NCI-H2196 treated with DMSO at 0.1 percent for 48 hours (cell line): Measurements from ENCODE around the gene ITGB3.

Experiments used
- DNase-seq: peaks from one replicate; lab custom pipeline; 2025; ENCODE audit not compliant: unreplicated experiment; lab: John Stamatoyannopoulos, UW

The ITGB3 gene

GRCh38 chr17:47295874-47296255 lies 42.2 kb downstream of the ITGB3 start:
- DNase-seq: no peak

- no peak for DNase-seq
These were observed 44.2 kb downstream of the ITGB3 start for GRCh38 chr17:47297661-47298400.

DNA sequence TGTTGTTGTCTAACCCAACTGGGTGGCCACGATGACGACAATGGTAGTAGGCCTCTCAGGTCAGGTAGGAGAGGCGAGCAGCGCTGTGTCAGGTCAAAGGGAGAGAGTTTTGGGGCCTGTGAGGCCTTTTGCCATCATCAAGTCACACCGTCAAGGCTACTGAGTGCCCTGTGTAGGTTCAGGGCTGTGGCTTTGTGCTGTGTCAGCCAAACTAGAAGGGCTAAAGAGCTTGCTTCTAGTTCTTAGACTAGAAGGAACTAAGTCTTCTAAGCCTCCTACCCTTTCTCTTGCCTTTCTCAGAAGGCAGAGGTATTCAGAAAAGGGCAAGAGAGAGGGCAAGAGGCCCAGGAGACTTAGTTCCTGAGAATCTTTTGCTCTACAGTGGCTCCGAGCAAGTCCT lies 45.1 kb downstream of the ITGB3 start:
- no peak for DNase-seq

DNA sequence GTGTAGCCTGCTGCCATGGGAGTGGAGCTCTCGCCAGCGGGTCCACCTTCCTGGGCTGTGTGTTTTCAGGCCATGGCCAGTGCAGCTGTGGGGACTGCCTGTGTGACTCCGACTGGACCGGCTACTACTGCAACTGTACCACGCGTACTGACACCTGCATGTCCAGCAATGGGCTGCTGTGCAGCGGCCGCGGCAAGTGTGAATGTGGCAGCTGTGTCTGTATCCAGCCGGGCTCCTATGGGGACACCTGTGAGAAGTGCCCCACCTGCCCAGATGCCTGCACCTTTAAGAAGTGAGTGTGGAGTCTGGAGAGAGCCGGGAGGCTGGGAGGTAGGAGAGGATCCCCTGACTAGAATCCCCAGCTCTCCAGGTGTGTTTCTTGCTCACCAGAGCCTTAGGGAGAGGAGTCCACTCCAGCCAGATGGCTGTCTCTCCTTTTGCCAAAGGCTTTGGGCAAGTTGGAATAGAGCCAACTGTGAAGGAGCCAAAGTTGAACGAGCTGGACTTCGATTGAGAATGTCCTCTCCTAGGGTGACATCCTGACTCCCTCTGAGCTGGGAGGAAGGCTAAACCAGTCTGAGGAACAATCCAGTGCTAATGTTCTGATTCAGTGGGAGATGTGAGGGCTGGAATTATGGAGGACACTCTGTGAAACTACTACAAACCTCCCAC lies 45.7 kb downstream of the ITGB3 start:
- DNase-seq: no peak

DNA sequence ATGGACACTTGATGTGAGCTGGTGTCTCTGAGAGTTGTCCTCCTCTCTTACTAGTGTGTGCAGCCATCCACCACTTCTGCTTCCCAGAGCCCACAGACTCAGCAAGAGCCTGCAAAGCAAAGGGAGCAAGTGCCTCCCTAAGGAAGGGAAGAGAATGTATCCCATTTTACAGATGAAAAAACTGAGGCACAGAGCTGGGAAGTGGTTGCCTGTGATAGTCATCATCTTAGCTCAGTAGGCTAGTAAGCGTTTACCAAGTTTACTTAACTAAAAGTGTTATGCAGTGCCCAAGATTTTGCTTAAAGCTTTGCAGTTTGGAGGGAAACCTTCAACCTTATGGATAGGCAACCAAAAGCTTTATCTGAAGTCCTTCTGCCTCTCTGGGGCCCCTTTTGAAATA lies 47.1 kb downstream of the ITGB3 start:
- no peak for DNase-seq

GRCh38 chr17:47301161-47301560 lies 47.5 kb downstream of the ITGB3 start:
- DNase-seq: no peak

DNA sequence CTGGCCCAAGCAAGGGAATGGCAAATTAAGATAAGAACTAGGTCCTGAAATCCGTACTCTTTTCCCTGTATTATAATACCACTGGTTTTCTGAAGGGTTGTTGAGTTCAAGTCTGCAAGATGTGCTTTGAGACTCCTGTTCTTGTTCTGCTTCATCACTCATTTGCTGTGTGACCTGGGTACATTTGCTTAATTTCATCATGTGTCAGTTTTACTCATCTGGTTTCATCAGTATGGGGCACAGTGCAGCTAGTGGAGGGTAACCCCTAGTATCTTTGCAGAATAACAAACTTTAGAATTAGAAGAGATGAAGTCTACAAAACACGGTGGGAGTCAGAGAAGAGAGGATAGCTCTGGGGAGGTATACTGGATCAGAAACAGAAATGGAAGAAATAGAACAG lies 48.2 kb downstream of the ITGB3 start:
- DNase-seq: no peak

DNA sequence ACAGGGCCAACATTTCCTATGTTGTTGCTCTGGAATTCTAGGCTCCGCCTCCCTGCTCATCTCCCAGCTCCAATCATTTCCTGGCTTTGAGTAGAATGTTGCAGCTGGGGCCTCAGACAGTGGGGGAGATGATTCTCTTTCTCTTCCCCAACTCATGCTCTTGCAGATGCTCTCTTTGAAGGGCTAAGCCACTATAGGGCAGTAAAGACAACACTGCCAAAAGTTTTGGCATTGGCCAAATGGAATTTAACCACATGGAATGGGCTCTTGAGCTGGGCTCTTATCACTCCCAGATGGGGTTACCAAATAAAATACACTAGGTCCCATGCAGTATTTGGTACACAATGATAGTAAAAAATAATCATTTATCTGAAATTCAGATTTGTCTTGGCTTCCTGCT lies 50.6 kb downstream of the ITGB3 start:
- DNase-seq: no peak

GRCh38 chr17:47305302-47305923 lies 51.8 kb downstream of the ITGB3 start:
- DNase-seq: no peak

DNA sequence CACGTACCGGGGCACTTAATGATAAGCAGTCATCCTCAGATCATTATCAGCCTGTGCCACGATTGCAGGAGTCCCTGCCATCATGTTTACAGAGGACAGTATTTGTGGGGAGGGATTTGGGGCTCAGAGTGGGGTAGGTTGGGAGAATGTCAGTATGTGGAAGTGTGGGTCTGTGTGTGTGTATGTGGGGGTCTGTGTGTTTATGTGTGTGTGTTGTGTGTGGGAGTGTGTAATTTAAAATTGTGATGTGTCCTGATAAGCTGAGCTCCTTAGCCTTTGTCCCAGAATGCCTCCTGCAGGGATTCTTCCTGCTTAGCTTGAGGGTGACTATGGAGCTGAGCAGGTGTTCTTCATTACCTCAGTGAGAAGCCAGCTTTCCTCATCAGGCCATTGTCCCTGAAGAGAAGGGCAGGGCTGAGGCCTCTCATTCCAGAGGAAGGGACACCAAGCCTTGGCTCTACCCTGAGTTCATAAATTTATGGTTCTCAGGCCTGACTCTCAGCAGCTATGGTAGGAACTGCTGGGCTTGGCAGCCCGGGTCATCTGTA lies 56.6 kb downstream of the ITGB3 start:
- DNase-seq: no peak

DNA sequence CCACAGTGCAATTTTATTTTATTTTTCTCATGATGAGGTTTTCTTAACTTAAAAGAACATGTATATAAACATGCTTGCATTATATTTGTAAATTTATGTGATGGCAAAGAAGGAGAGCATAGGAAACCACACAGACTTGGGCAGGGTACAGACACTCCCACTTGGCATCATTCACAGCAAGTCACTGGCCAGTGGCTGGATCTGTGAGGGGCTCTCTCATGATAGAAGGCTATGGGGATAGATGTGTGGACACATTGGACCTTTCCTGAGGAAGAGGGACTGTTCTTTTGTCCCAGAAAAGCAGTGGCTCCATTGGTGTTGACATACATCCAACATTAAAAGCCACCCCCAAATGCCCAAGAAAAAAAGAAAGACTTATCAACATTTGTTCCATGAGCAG lies 57.8 kb downstream of the ITGB3 start:
- DNase-seq: no peak

DNA sequence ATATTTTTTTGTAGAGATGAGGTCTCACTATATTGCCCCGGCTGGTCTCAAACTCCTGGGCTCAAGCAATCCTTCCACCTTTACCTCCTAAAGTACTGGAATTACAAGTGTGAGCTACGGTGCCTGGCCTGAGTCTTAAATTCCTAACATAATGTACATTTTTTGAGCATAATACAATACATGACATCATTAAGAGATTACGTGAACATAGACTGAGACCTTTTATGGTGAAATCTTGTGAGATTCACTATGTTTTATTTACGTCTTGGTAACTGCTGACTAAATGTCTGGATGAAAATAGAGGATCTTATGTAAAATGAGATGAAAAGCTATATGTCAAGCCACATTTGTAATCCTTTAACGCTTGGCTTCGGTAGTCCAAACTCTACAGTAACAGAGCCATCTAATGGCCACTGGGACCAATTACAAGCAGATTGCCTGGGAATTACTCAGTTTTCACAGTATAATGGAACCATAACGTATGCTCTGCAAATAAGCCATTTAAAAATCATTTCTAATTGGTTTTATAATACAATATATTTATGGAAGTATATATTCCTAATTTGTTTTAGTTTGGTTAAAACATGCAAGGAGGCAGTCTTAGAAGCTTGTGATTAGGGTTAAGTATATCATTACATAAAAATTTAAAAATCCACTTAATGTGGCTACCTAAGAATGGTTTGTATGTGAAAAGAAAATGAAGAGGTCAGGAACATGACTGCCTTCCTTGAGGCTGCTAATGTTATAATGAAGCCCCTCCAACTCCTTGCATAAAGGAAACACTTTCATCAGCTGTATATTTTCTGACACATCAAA lies 62.0 kb downstream of the ITGB3 start:
- peak; percentile 51 for DNase-seq

DNA sequence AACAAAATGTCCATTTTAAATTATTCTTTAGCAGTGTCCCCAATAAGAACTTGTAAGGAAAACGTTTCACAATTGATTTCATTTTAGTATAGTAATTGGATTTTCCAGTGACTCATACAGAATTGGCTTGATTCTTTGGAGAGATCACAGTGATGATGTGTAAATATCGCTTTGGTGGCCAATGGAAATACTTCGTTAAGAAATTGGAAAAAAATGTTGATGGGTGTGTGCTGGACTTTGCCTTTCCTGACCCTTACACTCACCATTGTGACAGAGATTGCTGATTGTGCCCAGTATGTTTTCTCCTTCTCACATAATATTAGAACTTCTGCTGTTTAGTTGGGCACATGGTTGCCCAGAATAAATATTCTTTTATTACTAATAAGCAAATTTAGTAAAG lies 62.7 kb downstream of the ITGB3 start:
- no peak for DNase-seq

DNA sequence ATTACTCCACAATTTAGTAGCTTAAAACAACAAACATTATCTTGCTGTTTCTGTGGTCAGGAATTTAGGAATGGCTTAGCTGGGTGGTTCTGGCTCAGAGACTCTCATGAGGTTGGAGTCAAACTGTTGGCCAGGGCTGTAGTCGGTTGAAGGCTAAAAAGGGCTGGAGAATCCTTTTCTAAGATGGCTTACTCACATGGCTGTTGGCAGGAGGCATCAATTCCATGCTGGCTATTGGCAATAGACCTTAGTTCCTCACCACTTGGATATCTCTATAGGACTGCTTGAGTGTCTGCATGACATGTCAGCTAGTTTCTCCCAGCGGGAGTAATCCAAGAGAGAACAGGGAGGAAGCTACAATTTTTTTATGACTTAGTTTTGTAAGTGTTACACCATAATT lies 63.5 kb downstream of the ITGB3 start:
- no peak for DNase-seq

DNA sequence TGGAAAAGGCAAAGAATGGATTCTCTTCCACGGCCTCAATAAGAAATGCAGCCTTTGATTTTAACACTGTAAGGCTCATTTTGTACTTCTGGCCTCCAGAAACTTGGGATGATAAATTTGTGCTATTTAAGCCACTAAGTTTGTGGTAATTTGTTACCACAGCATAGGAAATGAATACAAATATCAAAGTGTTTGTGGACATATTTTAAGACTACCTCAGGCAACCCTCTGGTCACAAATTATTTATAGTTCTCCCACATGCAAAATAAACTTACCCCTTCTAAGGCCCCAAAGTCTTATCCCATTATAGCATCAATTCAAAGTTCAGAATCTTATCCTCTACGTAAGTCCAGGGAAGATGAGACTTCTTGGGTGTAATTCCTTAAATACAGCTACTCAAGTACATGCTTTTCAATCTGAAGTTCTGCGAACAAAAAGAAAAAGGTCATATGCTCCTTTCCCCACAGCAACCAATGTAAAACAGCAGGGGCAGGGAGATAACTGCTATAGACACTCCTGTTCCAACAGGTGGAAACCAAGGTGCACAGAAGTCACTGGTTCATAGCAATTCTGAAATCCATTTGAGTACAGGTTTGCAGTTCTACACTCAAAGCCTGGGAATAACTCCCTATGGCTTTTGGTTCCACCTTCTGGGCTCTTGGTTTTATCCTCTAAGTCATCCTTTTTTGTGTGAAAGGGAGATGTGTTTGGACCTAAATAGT lies 64.7 kb downstream of the ITGB3 start:
- no peak for DNase-seq

DNA sequence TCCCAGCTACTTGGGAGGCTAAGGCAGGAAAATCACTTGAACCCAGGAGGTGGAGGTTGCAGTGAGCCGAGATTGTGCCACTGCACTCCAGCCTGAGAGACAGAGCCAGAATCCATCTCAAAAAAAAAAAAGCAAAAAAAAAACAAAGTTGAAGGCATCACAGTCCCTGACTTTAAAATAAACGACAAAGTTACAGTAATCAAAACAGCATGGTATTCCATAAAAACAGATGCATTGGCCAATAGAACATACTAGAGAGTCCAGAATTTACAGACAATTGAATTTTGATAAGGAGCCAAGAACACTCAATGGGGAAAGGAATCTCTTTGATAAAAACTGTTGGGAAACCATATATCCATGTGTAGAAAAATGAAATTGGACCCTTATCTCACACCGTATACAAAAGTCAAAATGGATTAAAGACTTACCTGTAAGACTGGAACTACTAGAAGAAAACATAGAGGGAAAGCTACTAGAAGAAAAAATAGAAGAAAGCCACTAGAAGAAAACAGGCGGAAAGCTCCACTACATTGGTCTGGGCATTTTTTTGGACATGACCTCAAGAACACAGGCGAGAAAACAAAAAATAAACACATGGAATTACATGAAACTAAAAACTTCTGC lies 67.4 kb downstream of the ITGB3 start:
- DNase-seq: no peak

GRCh38 chr17:47323382-47324223 lies 70.0 kb downstream of the ITGB3 start, which contains the start of gene EFCAB13:
TSS of gene EFCAB13 (plus strand) at chr17:47323955. CDS start at chr17:47328354, 4,399 bp downstream.
- DNase-seq: peak; percentile 86

GRCh38 chr17:47324224-47325020 lies 70.8 kb downstream of the ITGB3 start:
- DNase-seq: peak; percentile 57
